Fibroblast of mammary gland (primary cell): Measurements from ENCODE around the gene ILKAP.

ENCODE experiments used
- DNase-seq: peaks from one replicate; pipeline ENCODE4 v3.0.0-alpha.2; 2010; ENCODE audit warnings: low read depth
- H3K4me3 ChIP-seq: 2 replicates; pipeline ENCODE4 v1.5.1; 2011; ENCODE audit warnings: low read depth, mild to moderate bottlenecking, low read length, moderate library complexity; ENCODE audit not compliant: control insufficient read depth
- CTCF ChIP-seq: conservative IDR thresholded peaks from 2 replicates; pipeline ENCODE4 v1.5.1; 2011; ENCODE audit warnings: low read depth, low read length, inconsistent platforms; ENCODE audit not compliant: control insufficient read depth, insufficient read depth

ILKAP gene

GRCh38 chr2:238133499-238134392 is 69.7 kb downstream of the ILKAP start:
- no peak overlapping the region for H3K4me3 ChIP-seq
- no peak for TF ChIP-seq CTCF
- no peak for DNase-seq

GRCh38 chr2:238132463-238133450 is 70.7 kb downstream of the ILKAP start:
- no peak for DNase-seq
- no peak for TF ChIP-seq CTCF
- H3K4me3 ChIP-seq, result no peak overlapping the region

GRCh38 chr2:238131761-238132462 is 71.6 kb downstream of the ILKAP start:
- TF ChIP-seq CTCF, result no peak
- no peak for DNase-seq
- H3K4me3 ChIP-seq, result no peak overlapping the region

- H3K4me3 ChIP-seq, result no peak overlapping the region
- no peak for DNase-seq
- TF ChIP-seq CTCF, result no peak
Measured at GRCh38 chr2:238130696-238131628, 72.5 kb downstream of the ILKAP start.

- no peak overlapping the region for H3K4me3 ChIP-seq
- TF ChIP-seq CTCF, result no peak
- DNase-seq, result no peak
Measured at GRCh38 chr2:238130111-238130695, 73.3 kb downstream of the ILKAP start.
